HepG2 (cell line): ENCODE results near the gene ANKRD18B. TPM values are rescaled to one million over a fixed set of nuclear protein-coding genes. Genes with fewer than 3 reads are reported as not detected.

Experiments used
- AGO1 ChIP-seq: fragments of 200-400 bp; formaldehyde crosslinking; IDR thresholded peaks from 2 replicates; pipeline ENCODE4 v1.6.1; 2017; ENCODE audit warnings: mild to moderate bottlenecking, low read depth, low read length, moderate library complexity; ENCODE audit not compliant: poor library complexity, severe bottlenecking
- CHCHD3 ChIP-seq: sonication (generic); formaldehyde crosslinking; IDR thresholded peaks from 2 replicates; pipeline ENCODE4 v1.8.0; 2022; ENCODE audit warnings: mild to moderate bottlenecking, missing genetic modification reagents, moderate library complexity
- DMAP1 ChIP-seq: IDR thresholded peaks from 2 replicates; pipeline ENCODE4 v1.6.1; 2016
- GATAD1 ChIP-seq: IDR thresholded peaks from 2 replicates; pipeline ENCODE4 v1.6.1; 2016; ENCODE audit warnings: missing genetic modification reagents, missing compliant biosample characterization
- HNRNPLL ChIP-seq: fragments of 200-400 bp; formaldehyde crosslinking; IDR thresholded peaks from 2 replicates; pipeline ENCODE4 v1.6.1; 2017; ENCODE audit warnings: mild to moderate bottlenecking, low read depth, low read length; ENCODE audit not compliant: poor library complexity, severe bottlenecking
- JDP2 ChIP-seq: sonication (generic); formaldehyde crosslinking; IDR thresholded peaks from 2 replicates; pipeline ENCODE4 v1.8.1; 2022; ENCODE audit warnings: missing genetic modification reagents, borderline replicate concordance
- KDM2A ChIP-seq: sonication (generic); formaldehyde crosslinking; IDR thresholded peaks from 2 replicates; pipeline ENCODE4 v1.4.0; 2020; ENCODE audit warnings: low read depth, missing genetic modification reagents, borderline replicate concordance
- MTA1 ChIP-seq: sonication (generic); formaldehyde crosslinking; IDR thresholded peaks from 2 replicates; pipeline ENCODE4 v1.4.0; 2020; ENCODE audit warnings: missing genetic modification reagents, mild to moderate bottlenecking, borderline replicate concordance
- NFKB2 ChIP-seq: sonication (generic); formaldehyde crosslinking; IDR thresholded peaks from 2 replicates; pipeline ENCODE4 v1.4.0; 2020; ENCODE audit warnings: missing genetic modification reagents, borderline replicate concordance
- RNF2 ChIP-seq: fragments of 450-650 bp; conservative IDR thresholded peaks from 2 replicates; pipeline ENCODE4 v1.6.1; 2016; ENCODE audit warnings: low read depth
- SOX13 ChIP-seq, 3 experiments: fragments of 450-650 bp in 1 of 3; sonication (generic) in 1 of 3; formaldehyde crosslinking in 1 of 3; IDR thresholded peaks in 2 of 3; conservative IDR thresholded peaks in 1 of 3; 2 replicates each; pipeline versions ENCODE4 v1.5.0 to v1.6.1; 2016 to 2020; ENCODE audit warnings: antibody characterized with exemption in 1 of 3, mild to moderate bottlenecking in 1 of 3, missing compliant biosample characterization in 1 of 3, missing genetic modification reagents in 1 of 3, moderate library complexity in 1 of 3
- SRSF4 ChIP-seq: fragments of 200-400 bp; formaldehyde crosslinking; IDR thresholded peaks from one replicate; pipeline ENCODE4 v1.6.1; 2018; ENCODE audit warnings: mild to moderate bottlenecking, low read depth, low read length, moderate library complexity; ENCODE audit not compliant: poor library complexity, severe bottlenecking
- ZFX ChIP-seq: sonication (generic); formaldehyde crosslinking; IDR thresholded peaks from 2 replicates; pipeline ENCODE4 v1.4.0; 2020; ENCODE audit warnings: mild to moderate bottlenecking, low read depth, missing genetic modification reagents, moderate library complexity
- ZNF501 ChIP-seq: sonication (generic); formaldehyde crosslinking; IDR thresholded peaks from 2 replicates; pipeline ENCODE4 v1.5.1; 2020; ENCODE audit warnings: mild to moderate bottlenecking, moderate library complexity, missing genetic modification reagents
- ZNF792 ChIP-seq: IDR thresholded peaks from 2 replicates; pipeline ENCODE4 v1.6.1; 2016
- polyA plus RNA-seq, 8 experiments: library from polyadenylated mRNA; depleted of rRNA in 3 of 8; stranded (reverse) in 7 of 8; unstranded in 1 of 8; fragments of >200 nt; fragmentation: Illumina TruSeq in 4 of 8; extraction: Trizol in 4 of 8; gene quantifications; 2 replicates each; pipeline versions ENCODE4 v1.2.1 to v1.2.3, GENCODE V29; 2011 to 2016; ENCODE audit warnings: low read depth in 4 of 8, missing spikeins in 1 of 8, mixed read lengths in 1 of 8; ENCODE audit not compliant: insufficient read depth in 1 of 8
- total RNA-seq, 5 experiments: library from RNA; depleted of rRNA; stranded (reverse); fragments of >200 nt; fragmentation: Illumina TruSeq; extraction: Trizol; gene quantifications; 2 replicates each; pipeline ENCODE4 v1.2.3, GENCODE V29; 2016; ENCODE audit warnings: low read depth in 1 of 5
- TF ChIP-seq, protein P1 (sequence below): sonication (generic); formaldehyde crosslinking; IDR thresholded peaks from 2 replicates; pipeline ENCODE4 v1.4.0; 2020; ENCODE audit warnings: missing genetic modification reagents, mild to moderate bottlenecking, borderline replicate concordance
- TF ChIP-seq, protein P2 (sequence below), 2 experiments: sonication (generic) in 1 of 2; formaldehyde crosslinking in 1 of 2; IDR thresholded peaks; 2 replicates each; pipeline versions ENCODE4 v1.4.0 to v1.6.1; 2018 to 2020; ENCODE audit warnings: missing genetic modification reagents in 2 of 2, borderline replicate concordance in 1 of 2, low read depth in 1 of 2, mild to moderate bottlenecking in 1 of 2, missing biosample characterization in 1 of 2
- TF ChIP-seq, protein P3 (sequence below): sonication (generic); formaldehyde crosslinking; IDR thresholded peaks from 2 replicates; pipeline ENCODE4 v1.5.0; 2020; ENCODE audit warnings: mild to moderate bottlenecking, missing genetic modification reagents
- TF ChIP-seq, protein P4 (sequence below): IDR thresholded peaks from 2 replicates; pipeline ENCODE4 v1.6.1; 2012; ENCODE audit warnings: inconsistent platforms

The ANKRD18B gene
- total and polyA plus RNA-seq, 2 of the 13 experiments (the other 11 are each of a cell fraction or from before 2014, with no cell fraction given) = 0.57 to 1.4 TPM

DNA sequence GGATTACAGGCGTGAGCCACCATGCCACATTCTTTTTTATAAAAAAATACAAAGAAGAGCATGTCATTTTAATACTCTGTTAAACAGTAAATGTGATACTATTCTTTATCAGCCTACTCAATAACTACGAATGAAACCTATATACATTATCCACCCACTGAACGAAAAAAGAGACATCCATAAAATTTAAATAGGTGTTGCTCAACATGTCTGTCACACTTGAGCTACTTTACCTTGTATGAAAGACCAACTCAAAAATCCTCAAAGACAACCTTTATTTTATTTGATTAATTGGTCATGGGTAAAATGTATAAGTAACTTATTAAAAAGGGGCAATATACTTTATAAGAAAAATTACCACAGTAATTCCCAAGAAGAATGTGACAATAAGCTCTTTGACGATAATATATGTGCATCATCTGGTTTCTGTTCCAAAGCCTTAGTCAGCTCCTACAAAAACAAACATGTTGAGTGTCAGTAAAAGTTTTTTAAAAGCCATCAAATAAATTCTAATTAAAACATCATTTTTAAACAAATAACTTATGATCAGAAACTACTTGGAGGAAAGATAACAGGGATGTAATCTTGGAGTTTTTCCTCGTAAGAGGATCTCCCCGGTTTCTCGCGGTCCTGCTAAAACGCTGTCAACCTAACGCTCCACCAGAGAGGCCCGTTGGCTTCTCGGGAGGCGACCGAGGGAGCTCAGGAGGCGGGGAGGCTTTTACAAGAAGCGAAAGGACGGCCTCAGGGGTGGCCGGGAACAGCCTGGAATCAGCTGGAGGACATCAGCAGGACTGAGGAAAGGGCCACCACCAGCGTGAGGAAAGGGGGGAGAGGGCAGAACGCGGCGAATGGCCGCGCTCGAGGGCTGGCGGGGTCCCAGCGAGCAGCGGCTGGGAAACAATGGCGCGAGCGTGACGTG is 13.5 kb upstream of the ANKRD18B start (continued):
- TF ChIP-seq, protein P1, sequence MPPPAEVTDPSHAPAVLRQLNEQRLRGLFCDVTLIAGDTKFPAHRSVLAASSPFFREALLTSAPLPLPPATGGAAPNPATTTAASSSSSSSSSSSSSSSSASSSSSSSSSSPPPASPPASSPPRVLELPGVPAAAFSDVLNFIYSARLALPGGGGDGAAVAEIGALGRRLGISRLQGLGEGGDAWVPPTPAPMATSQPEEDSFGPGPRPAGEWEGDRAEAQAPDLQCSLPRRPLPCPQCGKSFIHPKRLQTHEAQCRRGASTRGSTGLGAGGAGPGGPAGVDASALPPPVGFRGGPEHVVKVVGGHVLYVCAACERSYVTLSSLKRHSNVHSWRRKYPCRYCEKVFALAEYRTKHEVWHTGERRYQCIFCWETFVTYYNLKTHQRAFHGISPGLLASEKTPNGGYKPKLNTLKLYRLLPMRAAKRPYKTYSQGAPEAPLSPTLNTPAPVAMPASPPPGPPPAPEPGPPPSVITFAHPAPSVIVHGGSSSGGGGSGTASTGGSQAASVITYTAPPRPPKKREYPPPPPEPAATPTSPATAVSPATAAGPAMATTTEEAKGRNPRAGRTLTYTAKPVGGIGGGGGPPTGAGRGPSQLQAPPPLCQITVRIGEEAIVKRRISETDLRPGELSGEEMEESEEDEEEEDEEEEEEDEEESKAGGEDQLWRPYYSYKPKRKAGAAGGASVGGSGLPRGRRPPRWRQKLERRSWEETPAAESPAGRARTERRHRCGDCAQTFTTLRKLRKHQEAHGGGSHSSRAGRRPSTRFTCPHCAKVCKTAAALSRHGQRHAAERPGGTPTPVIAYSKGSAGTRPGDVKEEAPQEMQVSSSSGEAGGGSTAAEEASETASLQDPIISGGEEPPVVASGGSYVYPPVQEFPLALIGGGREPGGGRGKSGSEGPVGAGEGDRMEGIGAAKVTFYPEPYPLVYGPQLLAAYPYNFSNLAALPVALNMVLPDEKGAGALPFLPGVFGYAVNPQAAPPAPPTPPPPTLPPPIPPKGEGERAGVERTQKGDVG = no peak
- TF ChIP-seq NFKB2 (CRISPR knock-in tag) (peak; percentile 17; the same call in 1 of the 2 replicates), CHCHD3 (CRISPR knock-in tag) (no peak), ZNF501 (CRISPR knock-in tag) (0 out of 2 replicates have a peak, but pooled peaks have one; percentile 24), SRSF4 (no peak), ZFX (peak; percentile 35; the same call in 1 of the 2 replicates), SOX13 (IDR thresholded peaks at IDR 0.05) (no peak), SOX13 (CRISPR knock-in tag; conservative IDR thresholded peaks at IDR 0.05 in 1 of 2, IDR thresholded peaks at IDR 0.05 in 1 of 2) (0 out of 4 replicates have a peak, but pooled peaks of 1 of the 2 experiments have one; percentile 20), MTA1 (CRISPR knock-in tag) (peak; percentile 39; the same call in 1 of the 2 replicates), KDM2A (CRISPR knock-in tag) (peak; percentile 46; the same call in 1 of the 2 replicates), ZNF792 (CRISPR knock-in tag) (0 out of 2 replicates have a peak, but pooled peaks have one; percentile 23), HNRNPLL (peak; percentile 29), JDP2 (no peak), DMAP1 (CRISPR knock-in tag) (0 out of 2 replicates have a peak, but pooled peaks have one; percentile 29), RNF2 (peak; percentile 49; the same call in 1 of the 2 replicates), AGO1 (no peak), GATAD1 (no peak)
- TF ChIP-seq, protein P2, sequence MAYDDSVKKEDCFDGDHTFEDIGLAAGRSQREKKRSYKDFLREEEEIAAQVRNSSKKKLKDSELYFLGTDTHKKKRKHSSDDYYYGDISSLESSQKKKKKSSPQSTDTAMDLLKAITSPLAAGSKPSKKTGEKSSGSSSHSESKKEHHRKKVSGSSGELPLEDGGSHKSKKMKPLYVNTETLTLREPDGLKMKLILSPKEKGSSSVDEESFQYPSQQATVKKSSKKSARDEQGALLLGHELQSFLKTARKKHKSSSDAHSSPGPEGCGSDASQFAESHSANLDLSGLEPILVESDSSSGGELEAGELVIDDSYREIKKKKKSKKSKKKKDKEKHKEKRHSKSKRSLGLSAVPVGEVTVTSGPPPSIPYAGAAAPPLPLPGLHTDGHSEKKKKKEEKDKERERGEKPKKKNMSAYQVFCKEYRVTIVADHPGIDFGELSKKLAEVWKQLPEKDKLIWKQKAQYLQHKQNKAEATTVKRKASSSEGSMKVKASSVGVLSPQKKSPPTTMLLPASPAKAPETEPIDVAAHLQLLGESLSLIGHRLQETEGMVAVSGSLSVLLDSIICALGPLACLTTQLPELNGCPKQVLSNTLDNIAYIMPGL (CRISPR knock-in tag; IDR thresholded peaks at IDR 0.05; ENCODE audit: borderline replicate concordance in 1 of 2, low read depth in 1 of 2) = 0 out of 4 replicates have a peak, but pooled peaks of 1 of the 2 experiments have one; percentile 29
- TF ChIP-seq, protein P3, sequence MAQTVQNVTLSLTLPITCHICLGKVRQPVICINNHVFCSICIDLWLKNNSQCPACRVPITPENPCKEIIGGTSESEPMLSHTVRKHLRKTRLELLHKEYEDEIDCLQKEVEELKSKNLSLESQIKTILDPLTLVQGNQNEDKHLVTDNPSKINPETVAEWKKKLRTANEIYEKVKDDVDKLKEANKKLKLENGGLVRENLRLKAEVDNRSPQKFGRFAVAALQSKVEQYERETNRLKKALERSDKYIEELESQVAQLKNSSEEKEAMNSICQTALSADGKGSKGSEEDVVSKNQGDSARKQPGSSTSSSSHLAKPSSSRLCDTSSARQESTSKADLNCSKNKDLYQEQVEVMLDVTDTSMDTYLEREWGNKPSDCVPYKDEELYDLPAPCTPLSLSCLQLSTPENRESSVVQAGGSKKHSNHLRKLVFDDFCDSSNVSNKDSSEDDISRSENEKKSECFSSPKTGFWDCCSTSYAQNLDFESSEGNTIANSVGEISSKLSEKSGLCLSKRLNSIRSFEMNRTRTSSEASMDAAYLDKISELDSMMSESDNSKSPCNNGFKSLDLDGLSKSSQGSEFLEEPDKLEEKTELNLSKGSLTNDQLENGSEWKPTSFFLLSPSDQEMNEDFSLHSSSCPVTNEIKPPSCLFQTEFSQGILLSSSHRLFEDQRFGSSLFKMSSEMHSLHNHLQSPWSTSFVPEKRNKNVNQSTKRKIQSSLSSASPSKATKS (CRISPR knock-in tag) = no peak
- TF ChIP-seq, protein P4, sequence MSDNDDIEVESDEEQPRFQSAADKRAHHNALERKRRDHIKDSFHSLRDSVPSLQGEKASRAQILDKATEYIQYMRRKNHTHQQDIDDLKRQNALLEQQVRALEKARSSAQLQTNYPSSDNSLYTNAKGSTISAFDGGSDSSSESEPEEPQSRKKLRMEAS = peak; percentile 46
